SK-N-SH treated with all-trans-retinoic acid at 6 μM for 48 hours (cell line): ENCODE results near the gene CORO2A.

Experiments
- BACH2 ChIP-seq: fragments of 250-450 bp; sonication (Bioruptor Pico); IDR thresholded peaks from 2 replicates; pipeline ENCODE4 v1.9.0; 2021; ENCODE audit warnings: mild to moderate bottlenecking, borderline replicate concordance
- CSDC2 ChIP-seq: fragments of 250-450 bp; sonication (Bioruptor Pico); IDR thresholded peaks from 2 replicates; pipeline ENCODE4 v1.5.0; 2020; ENCODE audit warnings: mild to moderate bottlenecking, moderate library complexity
- ESRRG ChIP-seq: fragments of 250-450 bp; sonication (Bioruptor Pico); IDR thresholded peaks from 2 replicates; pipeline ENCODE4 v1.6.1; 2021; ENCODE audit warnings: mild to moderate bottlenecking
- PATZ1 ChIP-seq: fragments of 250-450 bp; sonication (Bioruptor Pico); IDR thresholded peaks from 2 replicates; pipeline ENCODE4 v1.8.0; 2020; ENCODE audit warnings: mild to moderate bottlenecking, moderate library complexity, borderline replicate concordance
- TOX ChIP-seq: fragments of 250-450 bp; sonication (Bioruptor Pico); IDR thresholded peaks from 2 replicates; pipeline ENCODE4 v1.8.0; 2021; ENCODE audit warnings: mild to moderate bottlenecking, moderate library complexity, borderline replicate concordance
- ZC3H10 ChIP-seq: fragments of 250-450 bp; sonication (Bioruptor Pico); IDR thresholded peaks from 2 replicates; pipeline ENCODE4 v1.5.1; 2021; ENCODE audit warnings: mild to moderate bottlenecking, moderate library complexity
- ZFP3 ChIP-seq: fragments of 250-450 bp; sonication (Bioruptor Pico); IDR thresholded peaks from 2 replicates; pipeline ENCODE4 v1.5.0; 2020; ENCODE audit warnings: mild to moderate bottlenecking, moderate library complexity
- ZNF70 ChIP-seq: fragments of 450-650 bp; formaldehyde crosslinking; IDR thresholded peaks from 2 replicates; pipeline ENCODE4 v1.5.0; 2020; ENCODE audit warnings: mild to moderate bottlenecking, moderate library complexity

- no peak for TF ChIP-seq BACH2
- TF ChIP-seq PATZ1 (CRISPR knock-in tag): no peak
- TF ChIP-seq ESRRG: no peak
- no peak for TF ChIP-seq TOX (CRISPR knock-in tag)
- no peak for TF ChIP-seq ZNF70
- TF ChIP-seq CSDC2 (CRISPR knock-in tag): no peak
- no peak for TF ChIP-seq ZC3H10
- no peak for TF ChIP-seq ZFP3 (CRISPR knock-in tag)
These were observed 93.1 kb downstream of the CORO2A start for GRCh38 chr9:98099346-98099745.
